GM23338 (cell line): Measurements from ENCODE around the gene KCNK1. TPM values are rescaled to one million over a fixed set of nuclear protein-coding genes. Genes with fewer than 3 reads are reported as not detected.

Experiments
- ATAC-seq: fragments of 200-7000 bp; cut with Tn5 transposase; 3 replicates; pipeline ENCODE4 v1.9.1; 2020
- DNase-seq: peaks from one replicate; pipeline ENCODE4 v3.0.0-alpha.2; 2015; ENCODE audit warnings: low spot score
- H2AFZ ChIP-seq: fragments of 200-600 bp; sonication (generic); 2 replicates; pipeline ENCODE4 v1.8.0; 2016; ENCODE audit warnings: antibody characterized with exemption, mild to moderate bottlenecking, moderate library complexity
- H3F3A ChIP-seq: fragments of 200-600 bp; sonication (generic); replicated peaks from 2 replicates; pipeline ENCODE4 v1.8.0; 2017; ENCODE audit warnings: antibody characterized with exemption, mixed run types, low read depth
- H3K27ac ChIP-seq: fragments of 200-600 bp; sonication (generic); 2 replicates; pipeline ENCODE4 v1.6.1; 2016; ENCODE audit warnings: low read depth
- H3K27me3 ChIP-seq: fragments of 200-600 bp; sonication (generic); 2 replicates; pipeline ENCODE4 v1.8.0; 2016; ENCODE audit warnings: mild to moderate bottlenecking, mixed run types, moderate library complexity; ENCODE audit not compliant: insufficient read depth
- H3K36me3 ChIP-seq: fragments of 200-600 bp; sonication (generic); 2 replicates; pipeline ENCODE4 v1.8.0; 2016; ENCODE audit warnings: mild to moderate bottlenecking; ENCODE audit not compliant: insufficient read depth
- H3K4me1 ChIP-seq: fragments of 200-600 bp; sonication (generic); 2 replicates; pipeline ENCODE4 v1.8.0; 2016; ENCODE audit warnings: mild to moderate bottlenecking, moderate library complexity; ENCODE audit not compliant: insufficient read depth
- H3K4me2 ChIP-seq: fragments of 200-600 bp; sonication (generic); 2 replicates; pipeline ENCODE4 v1.7.1; 2017; ENCODE audit warnings: mixed run types
- H3K4me3 ChIP-seq: fragments of 200-600 bp; sonication (generic); 2 replicates; pipeline ENCODE4 v1.6.1; 2016; ENCODE audit warnings: mixed run types
- H3K79me2 ChIP-seq: fragments of 200-600 bp; sonication (generic); replicated peaks from 2 replicates; pipeline ENCODE4 v1.8.0; 2017; ENCODE audit warnings: mild to moderate bottlenecking; ENCODE audit not compliant: insufficient read depth
- H3K9me2 ChIP-seq: fragments of 200-600 bp; sonication (generic); 2 replicates; pipeline ENCODE4 v1.8.0; 2017; ENCODE audit not compliant: insufficient read depth
- H4K20me1 ChIP-seq: fragments of 200-600 bp; sonication (generic); replicated peaks from 2 replicates; pipeline ENCODE4 v1.8.0; 2017; ENCODE audit warnings: mild to moderate bottlenecking; ENCODE audit not compliant: insufficient read depth
- H3K27ac Mint-ChIP-seq: 2 replicates; pipeline ENCODE4 v1.8.0; 2020; ENCODE audit warnings: inconsistent platforms, mild to moderate bottlenecking, moderate library complexity, mixed read lengths
- H3K27me3 Mint-ChIP-seq: 3 replicates; pipeline ENCODE4 v1.8.0; 2022; ENCODE audit warnings: low read depth, mild to moderate bottlenecking, moderate library complexity, mixed read lengths, inconsistent platforms; ENCODE audit not compliant: insufficient read depth, poor library complexity
- H3K36me3 Mint-ChIP-seq: 3 replicates; pipeline ENCODE4 v1.8.0; 2021; ENCODE audit warnings: low read depth, mild to moderate bottlenecking, inconsistent platforms, moderate library complexity, mixed read lengths
- H3K4me1 Mint-ChIP-seq: 3 replicates; pipeline ENCODE4 v1.8.0; 2020; ENCODE audit warnings: mild to moderate bottlenecking, inconsistent platforms, mixed read lengths
- H3K4me3 Mint-ChIP-seq: 3 replicates; pipeline ENCODE4 v1.8.0; 2021; ENCODE audit warnings: moderate library complexity, mild to moderate bottlenecking, inconsistent platforms, mixed read lengths
- H3K9me3 Mint-ChIP-seq: 3 replicates; pipeline ENCODE4 v1.8.0; 2020; ENCODE audit warnings: moderate library complexity, mild to moderate bottlenecking, inconsistent platforms, mixed read lengths
- CREB1 ChIP-seq: fragments of 250-450 bp; sonication (Bioruptor Pico); IDR thresholded peaks from 2 replicates; pipeline ENCODE4 v1.5.0; 2020; ENCODE audit warnings: low read depth, mild to moderate bottlenecking, moderate library complexity
- ETS1 ChIP-seq: IDR thresholded peaks from 2 replicates; pipeline ENCODE4 v1.6.1; 2016; ENCODE audit warnings: antibody characterized with exemption
- EZH2 ChIP-seq: fragments of 200-600 bp; sonication (generic); IDR thresholded peaks from one replicate; pipeline ENCODE4 v1.8.0; 2017; ENCODE audit warnings: antibody characterized with exemption, mild to moderate bottlenecking, low read depth; ENCODE audit not compliant: unreplicated experiment
- EZH2phosphoT487 ChIP-seq: fragments of 200-600 bp; sonication (generic); IDR thresholded peaks from one replicate; pipeline ENCODE4 v1.8.1; 2018; ENCODE audit warnings: antibody characterized with exemption; ENCODE audit not compliant: unreplicated experiment
- JUNB ChIP-seq: IDR thresholded peaks from one replicate; pipeline ENCODE4 v1.6.1; 2016; ENCODE audit warnings: antibody characterized with exemption; ENCODE audit not compliant: unreplicated experiment
- NANOG ChIP-seq: IDR thresholded peaks from 2 replicates; pipeline ENCODE4 v1.6.1; 2016; ENCODE audit warnings: antibody characterized with exemption, borderline replicate concordance
- POLR2AphosphoS5 ChIP-seq: IDR thresholded peaks from 2 replicates; pipeline ENCODE4 v1.6.1; 2016; ENCODE audit warnings: antibody characterized with exemption, low read depth
- REST ChIP-seq: IDR thresholded peaks from one replicate; pipeline ENCODE4 v1.6.1; 2018; ENCODE audit warnings: antibody characterized with exemption; ENCODE audit not compliant: unreplicated experiment
- STAT1 ChIP-seq: IDR thresholded peaks from one replicate; pipeline ENCODE4 v1.6.1; 2016; ENCODE audit warnings: antibody characterized with exemption; ENCODE audit not compliant: unreplicated experiment
- ZNF114 ChIP-seq: fragments of 250-450 bp; sonication (Bioruptor Pico); IDR thresholded peaks from 2 replicates; pipeline ENCODE4 v1.5.0; 2020; ENCODE audit warnings: mild to moderate bottlenecking, moderate library complexity
- ZNF331 ChIP-seq: fragments of 250-450 bp; sonication (Bioruptor Pico); IDR thresholded peaks from 2 replicates; pipeline ENCODE4 v1.5.0; 2020; ENCODE audit warnings: low read depth, mild to moderate bottlenecking, moderate library complexity
- ZNF462 ChIP-seq: fragments of 250-450 bp; sonication (Bioruptor Pico); IDR thresholded peaks from 2 replicates; pipeline ENCODE4 v1.5.0; 2020; ENCODE audit warnings: mild to moderate bottlenecking, moderate library complexity
- polyA plus RNA-seq: library from polyadenylated mRNA; unstranded; fragments of >200 nt; fragmentation: Nextera tagmentation; extraction: Ambion mirVana; gene quantifications from 2 replicates; pipeline ENCODE4 v1.2.1, GENCODE V29; 2016
- total RNA-seq: library from RNA; depleted of rRNA; stranded (reverse); fragments of >200 nt; shearing (Covaris generic); gene quantifications from 2 replicates; pipeline ENCODE4 v1.2.3, GENCODE V29; 2014

Gene KCNK1
- total and polyA plus RNA-seq, 2 experiments from 2014 or later: 10.1 to 12.7 TPM

- H3K36me3 Mint-ChIP-seq: peaks cover 9% of the 10 kb centered on the region; the same call in 2 of the 3 replicates
- no peaks in the 10 kb centered on the region for H3K9me3 Mint-ChIP-seq
- Histone ChIP-seq H3K27me3 (no peaks in the 10 kb centered on the region), H3K4me2 (no peak overlapping the region), H3K79me2 (no peaks in the 10 kb centered on the region), H3K36me3 (peaks cover 5% of the 10 kb centered on the region; the same call in 1 of the 2 replicates), H3K4me1 (peaks cover 28% of the 10 kb centered on the region), H3K9me2 (0 out of 2 replicates have a peak, but pooled peaks cover 4% of the 10 kb centered on the region), H3F3A (no peaks in the 10 kb centered on the region), H4K20me1 (peaks cover 4% of the 10 kb centered on the region; the same call in 1 of the 2 replicates), H2AFZ (no peak overlapping the region), H3K4me3 (no peak overlapping the region), H3K27ac (no peak overlapping the region)
- TF ChIP-seq CREB1 (CRISPR knock-in tag): no peak
- H3K4me3 Mint-ChIP-seq: no peak overlapping the region
- peaks cover 32% of the 10 kb centered on the region for H3K4me1 Mint-ChIP-seq
- ATAC-seq (no peak), DNase-seq (no peak)
- no peak overlapping the region for H3K27ac Mint-ChIP-seq
- H3K27me3 Mint-ChIP-seq: no peaks in the 10 kb centered on the region
Measured at GRCh38 chr1:233656687-233657086, 42.8 kb downstream of the KCNK1 start.

- no peak overlapping the region for H3K4me3 ChIP-seq
- ATAC-seq (no peak), DNase-seq (no peak)
- Mint-ChIP-seq H3K27me3 (no peaks in the 10 kb centered on the region), H3K36me3 (peaks cover 6% of the 10 kb centered on the region; the same call in 2 of the 3 replicates), H3K4me1 (peaks cover 26% of the 10 kb centered on the region), H3K4me3 (no peak overlapping the region), H3K27ac (no peak overlapping the region), H3K9me3 (no peaks in the 10 kb centered on the region)
- H3K9me2 ChIP-seq: no peaks in the 10 kb centered on the region
- no peak overlapping the region for H3K27ac ChIP-seq
- H3K79me2 ChIP-seq: no peaks in the 10 kb centered on the region
- H4K20me1 ChIP-seq: peaks cover 4% of the 10 kb centered on the region; the same call in 1 of the 2 replicates
- H3K4me1 ChIP-seq: peaks cover 28% of the 10 kb centered on the region
- H2AFZ ChIP-seq: no peak overlapping the region
- peaks cover 5% of the 10 kb centered on the region; the same call in 1 of the 2 replicates for H3K36me3 ChIP-seq
- no peaks in the 10 kb centered on the region for H3K27me3 ChIP-seq
- H3F3A ChIP-seq: no peaks in the 10 kb centered on the region
- TF ChIP-seq REST (no peak), ZNF331 (CRISPR knock-in tag) (no peak), JUNB (no peak), STAT1 (no peak), ETS1 (no peak), CREB1 (CRISPR knock-in tag) (no peak), ZNF462 (no peak), EZH2 (no peak), EZH2phosphoT487 (no peak), ZNF114 (CRISPR knock-in tag) (no peak), POLR2AphosphoS5 (no peak), NANOG (no peak)
- H3K4me2 ChIP-seq: no peak overlapping the region
Measured at GRCh38 chr1:233657466-233657865, 43.6 kb downstream of the KCNK1 start.
